BE2C (cell line): ENCODE measurements around the gene TEKTIP1.

Source experiments
- DNase-seq: peaks from one replicate; pipeline ENCODE4 v3.0.0-alpha.2; 2020
- H3K27me3 ChIP-seq: fragments of 250-450 bp; sonication (Bioruptor Pico); 2 replicates; pipeline ENCODE4 v1.5.1; 2020; ENCODE audit warnings: mild to moderate bottlenecking
- H3K36me3 ChIP-seq: fragments of 250-450 bp; sonication (Bioruptor Pico); 2 replicates; pipeline ENCODE4 v1.5.1; 2020; ENCODE audit warnings: mild to moderate bottlenecking
- H3K4me1 ChIP-seq: fragments of 250-450 bp; sonication (Bioruptor Pico); 2 replicates; pipeline ENCODE4 v1.5.1; 2020
- H3K4me3 ChIP-seq: 2 replicates; pipeline ENCODE4 v1.5.1; 2011; ENCODE audit warnings: low read depth, low read length
- H3K9me3 ChIP-seq: fragments of 250-450 bp; sonication (Bioruptor Pico); 2 replicates; pipeline ENCODE4 v1.5.1; 2020
- CTCF ChIP-seq: IDR thresholded peaks from 2 replicates; pipeline ENCODE4 v1.5.1; 2012; ENCODE audit warnings: mild to moderate bottlenecking, low read depth, low read length

TEKTIP1 gene

GRCh38 chr19:3500429-3501101 is 38.4 kb upstream of the TEKTIP1 start, which contains the start of gene DOHH:
TSS of gene DOHH (minus strand) at chr19:3500674. CDS start at chr19:3496814, 3,860 bp downstream.
- Histone ChIP-seq H3K36me3 (peaks cover 18% of the 10 kb centered on the region), H3K27me3 (no peaks in the 10 kb centered on the region), H3K4me3 (peak within 1 kb of the TSS; percentile 100), H3K4me1 (no peaks in the 10 kb centered on the region; the same call in none of the 2 replicates), H3K9me3 (no peaks in the 10 kb centered on the region)
- peak; percentile 95 for DNase-seq
- no peak for TF ChIP-seq CTCF

GRCh38 chr19:3501780-3502179 is 37.2 kb upstream of the TEKTIP1 start:
- no peaks in the 10 kb centered on the region; the same call in none of the 2 replicates for H3K4me1 ChIP-seq

GRCh38 chr19:3503036-3503572 is 35.9 kb upstream of the TEKTIP1 start:
- no peak for DNase-seq
- Histone ChIP-seq H3K9me3 (no peaks in the 10 kb centered on the region), H3K4me1 (no peaks in the 10 kb centered on the region; the same call in none of the 2 replicates), H3K4me3 (no peak overlapping the region), H3K27me3 (no peaks in the 10 kb centered on the region), H3K36me3 (peaks cover 7% of the 10 kb centered on the region)
- no peak for TF ChIP-seq CTCF

More at GRCh38 chr19:3501780-3502179, 37.2 kb upstream of the TEKTIP1 start:
- Histone ChIP-seq H3K4me3 (no peak overlapping the region), H3K36me3 (peaks cover 11% of the 10 kb centered on the region), H3K9me3 (no peaks in the 10 kb centered on the region), H3K27me3 (no peaks in the 10 kb centered on the region)
- no peak for TF ChIP-seq CTCF
- no peak for DNase-seq

GRCh38 chr19:3504735-3505134 is 34.2 kb upstream of the TEKTIP1 start:
- Histone ChIP-seq H3K27me3 (no peaks in the 10 kb centered on the region), H3K4me3 (no peak overlapping the region), H3K9me3 (no peaks in the 10 kb centered on the region), H3K4me1 (no peaks in the 10 kb centered on the region; the same call in none of the 2 replicates), H3K36me3 (peaks cover 8% of the 10 kb centered on the region; the same call in 1 of the 2 replicates)
- TF ChIP-seq CTCF = no peak
- no peak for DNase-seq

- H3K4me1 ChIP-seq = no peaks in the 10 kb centered on the region; the same call in none of the 2 replicates
Observed at GRCh38 chr19:3505598-3506383, 33.2 kb upstream of the TEKTIP1 start, which contains the start of gene FZR1. TSS of gene FZR1 (plus strand) at chr19:3506311. CDS start at chr19:3522990, 16,679 bp downstream.

More at GRCh38 chr19:3505598-3506383, 33.2 kb upstream of the TEKTIP1 start, which contains the start of gene FZR1:
- no peak for TF ChIP-seq CTCF
- Histone ChIP-seq H3K27me3 (no peaks in the 10 kb centered on the region), H3K36me3 (peaks cover 11% of the 10 kb centered on the region; the same call in 1 of the 2 replicates), H3K4me3 (peak within 1 kb of the TSS; percentile 83), H3K9me3 (no peaks in the 10 kb centered on the region)
- peak; percentile 99 for DNase-seq
